ENCODE data around the gene NCF4. TPM values are rescaled to one million over a fixed set of nuclear protein-coding genes. Genes with fewer than 3 reads are reported as not detected.

Gene NCF4
- total RNA-seq, 1 experiment from 2014 or later = not detected

DNA sequence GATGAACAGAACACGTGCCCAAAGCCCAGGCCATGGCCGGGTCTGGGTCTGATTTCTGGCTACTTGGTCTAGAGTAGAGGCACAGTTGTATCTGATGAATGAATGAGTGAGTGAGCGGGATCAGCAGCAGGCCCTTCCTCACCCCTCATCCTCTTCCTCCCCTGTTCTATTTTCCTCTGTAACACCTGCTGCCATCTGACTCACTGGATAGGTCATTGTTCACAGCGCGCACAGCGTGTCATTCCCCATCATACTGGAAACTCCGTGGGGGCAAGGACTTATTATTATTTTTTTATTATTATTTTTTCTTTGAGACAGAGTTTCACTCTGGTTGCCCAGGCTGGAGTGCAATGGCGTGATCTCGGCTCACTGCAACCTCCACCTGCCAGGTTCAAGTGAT is 13.9 kb downstream of the NCF4 start:
- in situ Hi-C loops (cut with HindIII; ENCODE audit: low pct_unique_long_range_greater_than_20kb, low sequenced_read_pairs) = no loop called here
- no peak for DNase-seq (ENCODE audit: low read depth, low spot score)

DNA sequence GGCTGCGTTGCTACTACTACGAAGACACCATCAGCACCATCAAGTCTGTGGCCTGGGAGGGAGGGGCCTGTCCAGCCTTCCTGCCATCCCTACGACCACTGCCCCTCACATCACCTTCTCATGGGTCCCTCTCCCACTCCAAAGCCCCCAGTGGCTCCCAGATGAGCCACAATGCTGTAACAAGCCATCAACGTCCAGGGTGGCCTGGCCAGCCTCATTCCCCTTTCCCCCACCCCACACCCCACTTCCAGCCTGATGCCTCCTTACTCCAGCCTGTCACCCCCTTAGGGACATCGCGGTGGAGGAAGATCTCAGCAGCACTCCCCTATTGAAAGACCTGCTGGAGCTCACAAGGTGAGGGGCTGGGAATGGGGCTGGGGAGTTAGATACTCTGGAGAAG is 14.9 kb downstream of the NCF4 start:
- in situ Hi-C loops (cut with HindIII; ENCODE audit: low pct_unique_long_range_greater_than_20kb, low sequenced_read_pairs) = no loop called here
- DNase-seq (ENCODE audit: low read depth, low spot score) = no peak

DNA sequence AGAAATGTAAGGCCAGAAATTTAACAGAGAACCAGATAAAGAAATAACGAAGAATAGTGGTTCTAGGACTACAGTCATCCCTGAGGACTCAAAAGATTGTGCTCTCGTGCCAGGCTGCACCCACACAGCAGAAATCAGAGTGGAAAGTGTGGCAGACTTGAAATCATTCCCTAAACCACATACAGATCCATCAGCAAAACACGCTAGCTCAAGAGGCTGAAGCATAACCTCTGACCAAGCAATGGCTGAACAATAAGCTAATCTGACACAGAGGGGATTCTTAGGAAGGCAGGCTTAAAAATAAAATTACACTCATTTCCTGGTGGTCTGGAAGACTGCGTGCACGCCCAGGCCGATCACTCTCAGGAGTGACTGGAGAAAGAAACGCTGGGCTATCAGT is 19.0 kb downstream of the NCF4 start:
- no peak for DNase-seq (ENCODE audit: low read depth, low spot score)
- in situ Hi-C loops (cut with HindIII; ENCODE audit: low pct_unique_long_range_greater_than_20kb, low sequenced_read_pairs) = no loop called here

DNA sequence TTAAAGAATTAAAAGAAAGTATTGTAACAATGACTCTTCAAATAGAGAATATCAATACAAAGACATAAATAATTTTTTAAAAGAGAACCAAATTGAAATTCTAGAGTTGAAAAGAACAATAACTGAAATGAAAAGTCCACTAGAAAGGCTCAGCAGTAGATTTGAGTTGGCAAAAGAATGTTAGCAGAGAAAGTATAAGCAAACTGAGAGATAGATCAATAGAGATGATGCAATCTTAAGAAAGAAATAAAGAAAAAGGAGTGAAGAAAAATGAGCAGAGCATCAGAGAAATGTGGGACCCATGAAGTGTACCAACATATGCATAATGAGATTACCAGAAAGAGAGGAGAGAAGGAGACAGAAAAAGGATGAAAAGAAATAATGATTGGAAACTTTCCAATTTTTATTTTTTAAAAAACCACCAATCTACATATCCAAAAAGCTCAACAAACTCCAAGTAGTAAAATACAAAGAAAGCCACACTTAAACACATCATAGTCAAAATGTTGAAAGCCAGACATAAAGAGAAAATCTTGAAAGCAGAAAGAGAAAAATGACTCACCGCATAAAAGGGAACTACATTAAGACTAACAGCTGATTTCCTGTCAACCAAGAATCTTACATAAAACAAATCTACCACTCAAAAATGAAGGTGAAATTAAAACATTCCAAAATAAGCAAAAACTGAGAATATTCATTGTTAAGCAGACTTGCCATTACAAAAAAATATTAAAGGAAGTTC is 20.9 kb downstream of the NCF4 start:
- in situ Hi-C loops (cut with HindIII; ENCODE audit: low pct_unique_long_range_greater_than_20kb, low sequenced_read_pairs) = no loop called here
- DNase-seq (ENCODE audit: low read depth, low spot score) = no peak

DNA sequence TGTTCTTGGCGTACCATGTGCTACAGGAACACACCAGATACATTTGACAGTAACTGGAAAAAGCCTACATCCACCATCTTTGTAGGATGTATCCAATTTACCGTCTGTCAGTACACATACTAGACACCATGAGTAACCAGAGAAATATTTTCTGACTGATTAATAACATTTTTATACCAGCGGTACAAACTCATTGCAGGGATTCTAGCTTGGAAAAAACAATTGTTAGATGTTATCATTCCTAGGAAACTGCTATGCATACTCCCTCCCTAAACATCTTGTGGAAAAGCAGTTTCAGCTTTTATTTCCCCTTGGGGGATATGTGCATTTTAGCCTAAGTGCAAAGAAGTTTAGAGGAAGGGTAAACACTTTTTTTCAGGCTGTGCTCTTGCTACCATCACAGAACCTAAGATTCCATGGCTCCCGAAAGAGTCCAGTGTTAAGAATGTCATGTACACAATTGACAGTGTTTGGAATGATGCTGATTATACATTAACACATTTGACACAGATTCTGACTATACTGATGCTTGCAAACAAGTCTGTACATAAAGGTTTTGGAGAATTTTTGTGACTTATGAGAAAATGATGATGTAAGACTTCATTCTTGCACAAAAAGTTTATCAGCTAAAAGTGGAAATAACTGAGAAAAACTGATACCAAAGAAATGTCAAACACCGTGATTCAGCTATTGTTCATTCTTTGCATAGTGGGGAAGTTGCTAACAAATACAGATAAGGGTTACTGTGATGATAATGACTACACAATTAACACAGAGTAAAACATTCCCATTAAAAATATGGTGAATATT is 23.7 kb downstream of the NCF4 start:
- in situ Hi-C loops (cut with HindIII; ENCODE audit: low pct_unique_long_range_greater_than_20kb, low sequenced_read_pairs) = no loop called here
- DNase-seq (ENCODE audit: low read depth, low spot score) = no peak

DNA sequence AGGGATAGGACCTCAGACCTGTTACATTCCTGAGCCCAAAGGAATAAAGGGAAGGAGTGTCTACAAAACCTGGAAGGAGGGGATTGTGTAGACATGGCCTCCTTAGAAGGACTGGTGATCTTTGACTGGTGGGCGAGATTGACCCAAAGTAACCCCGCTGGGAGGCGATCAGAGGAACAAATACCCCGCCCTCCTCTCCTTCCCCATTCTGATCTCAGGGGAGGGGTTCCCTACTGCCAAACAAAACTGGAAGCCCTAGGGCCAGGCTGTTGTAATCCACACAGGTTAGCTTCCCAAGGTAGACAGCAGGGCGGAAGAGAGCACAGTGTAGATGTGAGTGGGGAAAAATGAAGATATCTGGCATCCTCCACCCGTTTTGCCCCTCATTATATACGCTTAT is 24.7 kb downstream of the NCF4 start:
- in situ Hi-C loops (cut with HindIII; ENCODE audit: low pct_unique_long_range_greater_than_20kb, low sequenced_read_pairs) = no loop called here
- no peak for DNase-seq (ENCODE audit: low read depth, low spot score)

DNA sequence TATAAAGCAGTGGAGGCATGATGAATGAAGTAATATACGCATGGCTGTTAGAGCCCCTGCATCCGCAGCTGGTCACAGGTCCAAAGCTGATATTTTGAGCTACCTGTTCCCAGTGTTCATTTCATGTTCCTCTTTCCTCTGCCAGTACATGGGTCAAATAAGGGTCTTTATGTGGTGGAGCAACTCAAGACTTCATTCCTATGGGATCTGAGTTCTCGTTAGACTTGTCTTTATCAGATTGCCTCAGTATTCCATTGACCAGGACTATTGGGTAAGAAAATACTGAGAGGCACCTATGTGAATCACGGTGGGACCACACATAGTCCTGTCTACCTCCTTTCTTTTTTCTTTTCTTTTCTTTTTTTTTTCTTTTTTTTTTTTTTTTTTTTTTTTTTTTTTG is 25.2 kb downstream of the NCF4 start:
- no peak for DNase-seq (ENCODE audit: low read depth, low spot score)
- in situ Hi-C loops (cut with HindIII; ENCODE audit: low pct_unique_long_range_greater_than_20kb, low sequenced_read_pairs) = no loop called here

DNA sequence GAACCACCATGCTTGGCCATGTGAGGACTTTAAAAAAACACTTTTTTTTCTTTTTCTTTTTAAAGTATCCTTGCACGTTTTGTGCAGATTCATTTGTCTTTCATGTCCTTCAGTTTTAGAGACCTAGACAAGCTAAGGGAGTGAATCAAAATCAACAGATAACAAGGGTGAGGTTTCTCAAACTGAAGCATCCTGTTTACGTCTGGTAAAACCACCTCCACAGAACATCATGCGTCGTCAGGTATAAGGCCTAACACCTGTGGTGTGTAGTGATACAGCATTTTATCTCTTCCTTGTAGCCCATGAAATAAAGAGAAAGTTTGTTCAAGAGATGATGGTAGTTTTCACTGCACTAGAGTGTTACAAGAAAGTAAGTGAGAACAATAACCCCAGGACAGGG is 26.4 kb downstream of the NCF4 start:
- no peak for DNase-seq (ENCODE audit: low read depth, low spot score)
- in situ Hi-C loops (cut with HindIII; ENCODE audit: low pct_unique_long_range_greater_than_20kb, low sequenced_read_pairs) = no loop called here

DNA sequence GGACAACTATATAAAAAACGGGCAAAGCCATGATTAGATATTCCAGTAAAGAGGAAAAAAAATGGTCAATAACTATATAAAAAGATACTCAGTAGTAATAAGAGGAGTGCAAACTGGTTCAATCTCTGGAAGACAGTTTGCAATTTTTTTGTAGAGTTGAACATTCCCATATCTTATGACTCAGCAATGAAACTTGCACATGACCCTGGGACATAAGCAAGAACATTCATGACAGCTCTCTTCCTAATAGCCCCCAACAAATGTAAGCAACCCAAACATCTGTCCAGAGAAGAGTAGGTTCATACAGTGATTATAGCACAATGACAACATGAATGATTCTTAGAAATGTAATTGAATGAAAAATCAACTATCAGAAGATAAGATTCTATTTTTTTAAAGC is 30.8 kb downstream of the NCF4 start:
- in situ Hi-C loops (cut with HindIII; ENCODE audit: low pct_unique_long_range_greater_than_20kb, low sequenced_read_pairs) = no loop called here
- no peak for DNase-seq (ENCODE audit: low read depth, low spot score)

DNA sequence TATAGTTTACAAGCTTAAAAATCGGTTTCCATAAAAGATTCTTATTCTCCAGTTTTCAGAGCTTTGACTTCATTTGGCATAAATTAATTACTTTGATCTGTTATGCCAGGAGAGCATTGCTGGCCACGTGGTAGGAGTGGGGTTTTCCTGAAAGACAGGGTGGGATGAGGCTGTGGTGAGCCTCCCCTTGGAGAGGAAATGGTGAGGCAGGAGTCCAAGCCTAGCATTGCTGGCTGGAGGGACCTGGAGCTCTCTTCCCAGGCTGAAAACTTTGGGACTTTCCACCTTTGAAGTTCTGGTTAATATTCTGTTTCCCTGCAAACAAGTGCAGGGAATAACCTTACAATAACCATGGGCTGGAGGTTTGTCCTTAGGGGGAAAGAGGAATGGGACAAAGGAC is 31.5 kb downstream of the NCF4 start:
- in situ Hi-C loops (cut with HindIII; ENCODE audit: low pct_unique_long_range_greater_than_20kb, low sequenced_read_pairs) = no loop called here
- no peak for DNase-seq (ENCODE audit: low read depth, low spot score)

DNA sequence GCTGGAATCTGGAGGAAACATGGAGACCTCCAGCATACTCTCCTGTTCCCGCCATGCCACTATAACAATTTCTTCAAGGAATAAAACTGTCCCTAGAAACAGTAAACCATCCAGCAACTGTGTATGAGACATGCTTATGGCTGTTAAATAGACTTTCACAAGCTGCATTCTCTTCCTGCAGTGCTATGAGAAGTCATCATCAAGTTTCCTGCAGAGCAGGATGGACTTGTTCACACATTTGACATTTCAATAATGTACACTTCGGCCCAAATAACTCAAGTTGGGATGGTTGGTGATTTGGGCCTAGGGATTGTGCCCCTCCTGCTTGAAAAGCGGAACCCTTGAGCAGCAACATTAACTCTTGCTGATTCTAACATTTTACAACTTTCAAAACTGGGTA is 32.5 kb downstream of the NCF4 start:
- in situ Hi-C loops (cut with HindIII; ENCODE audit: low pct_unique_long_range_greater_than_20kb, low sequenced_read_pairs) = no loop called here
- DNase-seq (ENCODE audit: low read depth, low spot score) = no peak

DNA sequence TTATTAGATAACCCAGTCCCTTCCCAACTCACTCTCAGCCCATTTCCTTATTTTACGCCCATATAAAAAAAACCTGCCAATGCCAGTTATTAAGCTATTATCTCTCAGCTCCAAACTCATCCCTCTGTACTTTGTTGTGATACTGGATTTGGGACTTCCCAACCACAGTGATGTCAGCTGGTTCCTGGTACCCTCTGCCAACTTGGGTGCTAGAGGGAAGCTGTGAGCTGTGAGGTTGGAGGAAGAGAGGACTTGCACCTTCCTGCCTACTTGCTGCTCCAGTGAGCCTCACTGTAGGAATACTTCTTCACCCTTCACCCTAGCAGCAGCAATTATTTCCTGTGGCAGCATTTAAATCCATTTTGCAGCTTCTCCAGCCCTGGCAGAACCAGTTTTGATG is 33.5 kb downstream of the NCF4 start:
- DNase-seq (ENCODE audit: low read depth, low spot score) = no peak
- in situ Hi-C loops (cut with HindIII; ENCODE audit: low pct_unique_long_range_greater_than_20kb, low sequenced_read_pairs) = no loop called here

DNA sequence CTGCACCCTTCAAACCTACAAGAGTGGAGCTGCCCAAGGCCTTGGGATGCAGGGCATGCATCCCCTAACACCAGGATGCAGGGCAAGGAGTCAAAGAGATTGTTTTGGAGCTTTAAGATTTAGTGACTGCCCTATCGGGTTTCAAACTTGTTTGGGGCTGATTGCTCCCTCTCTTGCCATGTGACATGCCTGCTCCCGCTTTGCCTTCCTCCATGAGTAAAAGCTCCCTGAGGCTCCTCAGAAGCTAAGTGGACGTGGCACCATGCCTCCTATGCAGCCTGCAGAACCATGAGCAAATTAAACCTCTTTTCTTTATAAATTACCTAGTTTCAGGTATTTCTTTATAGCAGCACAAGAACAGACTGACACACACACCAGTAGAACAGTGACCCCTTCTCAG is 36.8 kb downstream of the NCF4 start:
- in situ Hi-C loops (cut with HindIII; ENCODE audit: low pct_unique_long_range_greater_than_20kb, low sequenced_read_pairs) = no loop called here

DNA sequence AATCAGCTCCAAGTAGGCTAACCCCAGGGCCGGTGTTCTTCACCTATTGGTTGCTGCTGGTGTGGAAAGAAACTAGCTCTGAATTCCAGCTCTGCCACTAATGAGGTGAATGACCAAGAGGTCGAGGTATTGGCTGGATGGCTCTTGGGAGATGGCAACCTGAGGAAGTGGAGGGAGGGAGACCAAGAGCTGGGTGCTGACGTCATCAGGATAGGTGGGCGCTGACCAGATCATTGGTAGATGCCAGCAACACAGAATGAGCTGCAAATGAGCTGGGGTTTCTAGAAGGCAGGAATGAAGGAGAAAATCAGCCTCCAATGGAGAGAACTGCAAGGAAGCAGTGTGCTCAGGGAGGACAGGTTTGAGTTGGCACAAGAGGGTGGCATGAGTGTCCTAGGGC is 37.9 kb downstream of the NCF4 start:
- in situ Hi-C loops (cut with HindIII; ENCODE audit: low pct_unique_long_range_greater_than_20kb, low sequenced_read_pairs) = no loop called here

More for the DNA sequence above, 36.8 kb downstream of the NCF4 start:
- no peak for DNase-seq (ENCODE audit: low read depth, low spot score)

DNA sequence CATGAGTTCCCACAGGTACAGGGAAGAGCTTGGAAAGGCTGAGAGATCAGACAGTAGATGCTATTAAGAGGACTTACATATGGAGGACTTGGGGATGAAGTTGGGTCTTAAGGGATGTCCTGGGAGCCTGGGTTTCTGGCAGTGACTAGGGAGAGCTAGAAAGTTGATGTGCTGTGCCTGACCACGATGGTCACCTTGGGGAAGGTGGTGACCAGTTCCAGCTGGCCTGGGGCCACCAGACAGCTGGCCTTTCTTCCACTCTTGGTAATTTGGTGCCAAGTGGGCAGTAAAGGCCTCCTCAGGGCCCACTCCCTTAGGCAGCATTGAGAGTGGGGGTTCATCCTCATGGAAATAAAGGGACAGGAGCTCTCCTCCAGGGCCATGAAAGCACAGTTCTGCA is 38.7 kb downstream of the NCF4 start:
- DNase-seq (ENCODE audit: low read depth, low spot score) = no peak
- in situ Hi-C loops (cut with HindIII; ENCODE audit: low pct_unique_long_range_greater_than_20kb, low sequenced_read_pairs) = no loop called here

More for the DNA sequence above, 37.9 kb downstream of the NCF4 start:
- no peak for DNase-seq (ENCODE audit: low read depth, low spot score)

DNA sequence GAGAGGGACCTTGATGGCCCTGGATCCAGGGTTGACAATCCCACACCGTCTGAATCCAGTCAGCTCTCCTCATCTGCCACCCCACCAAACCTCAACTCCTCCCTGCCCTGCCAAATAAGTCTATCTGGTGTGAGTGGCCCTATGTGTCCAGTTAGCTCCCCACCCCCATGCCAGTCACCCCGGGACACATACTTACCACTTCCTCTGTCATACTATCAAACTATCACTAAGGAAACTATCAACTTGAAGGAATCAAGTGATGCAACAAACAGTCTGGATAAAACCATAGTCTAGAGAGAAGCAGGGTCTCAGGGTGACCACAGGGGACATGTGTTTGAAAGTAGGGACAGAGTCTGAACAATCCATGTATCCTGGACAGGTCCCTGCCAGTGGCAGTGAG is 39.4 kb downstream of the NCF4 start:
- in situ Hi-C loops (cut with HindIII; ENCODE audit: low pct_unique_long_range_greater_than_20kb, low sequenced_read_pairs) = no loop called here
- no peak for DNase-seq (ENCODE audit: low read depth, low spot score)

DNA sequence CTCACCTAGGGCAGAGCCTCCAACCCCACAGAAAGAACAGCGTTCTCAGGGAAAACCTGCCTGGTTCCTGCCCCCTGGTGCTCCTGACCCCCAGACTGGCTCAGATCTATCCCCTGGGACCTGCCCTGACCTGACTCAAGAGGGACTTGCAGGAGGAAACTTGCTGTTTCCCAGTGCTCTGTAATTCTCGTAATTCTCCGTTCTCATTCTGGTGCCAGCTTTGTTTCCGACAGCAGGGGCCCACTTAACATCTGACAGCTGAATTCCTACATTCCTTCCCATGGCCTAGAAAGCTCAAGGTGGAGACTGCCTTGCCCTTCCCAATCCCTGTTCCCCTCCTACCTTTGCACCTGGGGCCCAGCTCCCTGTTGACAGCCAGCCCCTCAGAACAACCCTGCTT is 40.1 kb downstream of the NCF4 start:
- in situ Hi-C loops (cut with HindIII; ENCODE audit: low pct_unique_long_range_greater_than_20kb, low sequenced_read_pairs) = no loop called here
- DNase-seq (ENCODE audit: low read depth, low spot score) = no peak

DNA sequence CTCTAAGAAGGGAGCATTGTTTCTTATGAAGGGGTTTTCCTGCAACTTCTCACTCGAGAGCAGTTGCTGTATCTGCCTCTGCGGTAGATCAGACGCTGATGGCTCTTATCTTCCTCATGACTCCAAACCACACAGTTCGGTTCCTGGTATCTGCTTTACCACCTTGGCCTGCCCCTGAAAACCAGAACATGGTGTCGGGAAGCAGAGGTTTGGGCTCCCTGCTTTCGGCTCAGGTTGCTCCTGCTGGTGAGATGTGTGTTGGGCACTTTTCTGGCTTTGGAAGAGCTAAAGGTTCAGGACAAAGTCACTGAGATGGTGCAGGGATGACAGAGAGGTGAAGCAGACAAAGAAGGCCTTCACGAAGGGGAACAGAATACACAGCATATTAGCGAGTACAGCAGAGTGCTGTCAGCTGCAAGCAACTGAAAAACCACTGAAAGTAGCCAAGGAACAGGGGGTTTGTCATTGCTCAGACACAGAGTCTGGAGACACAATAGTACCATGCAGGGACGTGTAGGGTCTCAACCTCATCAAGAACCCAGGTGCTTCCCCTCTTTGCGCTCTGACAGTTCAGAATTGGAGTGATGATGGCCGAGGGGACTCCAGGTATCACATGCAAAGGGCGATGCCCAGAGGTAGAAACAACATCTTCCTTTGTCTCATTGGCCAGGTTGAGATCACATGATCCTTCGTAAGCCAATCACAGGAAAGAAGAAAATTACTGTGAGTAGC is 40.8 kb downstream of the NCF4 start:
- in situ Hi-C loops (cut with HindIII; ENCODE audit: low pct_unique_long_range_greater_than_20kb, low sequenced_read_pairs) = no loop called here
- DNase-seq (ENCODE audit: low read depth, low spot score) = no peak
